Stimulated activated CD4-positive, alpha-beta T cell treated with anti-CD3 and anti-CD28 coated beads, TNF-alpha, amount 100 ng/mL, for 4 hours (primary cell): ENCODE measurements around the gene CTBS.
"Not testable (repeated sequence)": the region's sequence is repeated elsewhere in the genome, so short reads cannot be mapped to it uniquely, and the experiment has no call there.

Source experiments
- DNase-seq, 3 experiments: peaks; one replicate each; pipeline ENCODE4 v3.0.0-alpha.2; 2020; ENCODE audit warnings: low read depth in 3 of 3

CTBS gene

DNA sequence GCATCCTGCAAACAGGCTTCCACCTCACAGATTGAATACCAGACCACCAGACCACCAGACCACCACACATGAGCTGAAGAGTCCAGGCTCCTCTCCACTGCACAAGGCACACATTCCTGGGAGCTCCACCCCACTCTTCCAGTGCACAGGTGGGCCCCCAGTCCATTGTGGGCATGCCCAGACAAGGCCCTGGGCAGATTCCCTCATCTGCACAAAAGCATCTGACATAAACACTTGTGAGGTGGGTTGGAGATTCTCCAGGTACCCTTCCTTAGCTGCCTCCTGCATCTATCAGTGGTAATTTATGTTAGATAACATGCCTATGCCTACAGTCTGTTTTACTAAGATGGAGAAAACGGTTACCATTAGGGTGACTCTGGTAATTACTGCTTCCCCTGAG lies 11.6 kb upstream of the CTBS start:
- DNase-seq = no peak

DNA sequence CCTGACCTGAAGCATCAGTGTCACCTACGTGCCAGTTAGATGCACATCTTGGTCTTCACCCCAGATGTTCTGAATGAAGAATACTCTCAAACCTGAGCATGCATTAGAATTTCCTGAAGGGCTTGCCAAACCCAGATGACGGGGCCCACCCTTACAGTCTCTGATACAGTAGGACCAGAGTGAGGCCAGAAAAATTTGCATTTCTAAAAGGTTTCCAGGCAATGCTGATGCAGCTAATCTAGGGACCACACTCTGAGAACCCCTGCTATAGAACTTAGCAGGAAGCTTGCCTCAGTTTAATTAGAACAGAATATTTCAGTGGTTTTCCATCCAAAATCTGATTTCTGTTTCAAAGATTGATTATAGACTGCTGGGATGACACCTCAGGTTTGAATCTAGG lies 9.9 kb upstream of the CTBS start:
- DNase-seq = no peak

DNA sequence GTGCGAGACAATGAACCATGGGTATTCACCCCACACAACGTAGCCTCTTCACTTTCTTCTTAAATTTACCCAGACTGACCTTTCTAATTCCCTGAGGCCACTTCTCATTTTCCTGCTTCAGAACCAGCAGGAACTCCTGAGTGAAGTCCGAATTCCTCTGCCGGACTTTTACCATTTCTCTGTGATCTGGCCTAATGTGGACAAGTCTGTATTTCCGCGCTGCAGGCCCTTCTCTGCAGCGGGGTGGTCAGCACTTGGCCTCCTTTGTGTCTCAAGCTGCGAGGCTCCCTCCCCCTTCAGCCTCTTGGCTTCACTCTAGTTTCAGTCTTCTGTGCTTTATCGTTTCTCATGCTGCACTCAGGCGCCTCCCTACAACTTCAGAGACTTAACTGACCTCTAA lies 9.4 kb upstream of the CTBS start:
- no peak for DNase-seq

DNA sequence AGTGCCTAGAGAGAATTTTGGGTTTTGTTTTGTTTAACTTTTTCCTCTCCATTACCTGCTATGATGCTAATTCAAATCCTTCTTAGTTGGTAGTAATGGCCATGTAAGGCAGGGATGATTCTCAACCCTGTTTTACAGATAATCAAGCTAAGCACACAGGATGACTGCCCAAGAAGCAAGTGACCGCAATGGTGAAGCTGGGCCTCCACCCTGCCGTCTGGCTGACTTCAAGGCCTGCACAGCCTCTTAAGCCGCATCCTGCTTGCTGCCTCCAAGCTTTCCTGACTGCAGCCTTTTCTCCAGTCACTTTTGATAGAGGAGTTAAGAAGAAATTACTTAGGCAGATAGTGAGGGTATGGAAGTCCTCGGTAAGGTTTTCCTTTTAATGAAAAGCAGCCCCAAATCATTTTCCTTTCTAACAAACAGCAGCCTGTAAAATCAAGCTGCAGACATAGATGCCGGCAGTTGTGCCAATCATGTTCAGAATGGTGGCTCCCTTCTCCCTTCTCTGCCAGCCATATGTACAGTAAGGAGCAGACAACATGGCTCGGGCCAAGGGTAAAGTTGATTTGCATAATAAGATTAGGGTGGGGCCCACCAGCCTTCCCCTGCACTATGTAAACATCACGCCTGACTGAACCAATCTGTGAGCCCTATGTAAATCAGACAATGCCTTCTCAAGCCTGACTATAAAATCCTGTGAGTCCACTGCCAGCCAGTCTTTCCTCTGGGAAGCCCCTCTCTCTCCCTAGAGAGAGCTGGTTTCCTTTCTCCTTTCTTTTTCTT lies 8.8 kb upstream of the CTBS start:
- no peak for DNase-seq

DNA sequence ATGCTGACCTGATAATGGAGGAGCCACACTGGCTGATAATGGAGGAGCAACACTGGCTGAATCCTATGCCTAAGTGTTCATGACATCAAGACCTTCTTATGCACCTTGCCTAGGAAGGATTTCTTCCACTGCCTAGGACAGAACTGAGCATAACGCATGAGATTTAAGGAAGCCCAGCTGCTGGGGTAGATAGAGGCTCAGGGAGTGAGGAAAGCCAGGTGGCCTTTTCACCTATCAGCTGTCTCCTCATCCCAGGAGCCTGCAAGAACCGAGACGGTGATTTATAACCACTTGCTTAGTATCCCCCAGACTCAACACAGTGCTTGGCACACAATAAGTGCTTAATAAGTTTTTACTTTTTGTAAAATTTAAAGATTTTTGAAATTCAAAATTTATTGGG lies 7.4 kb upstream of the CTBS start:
- DNase-seq = no peak

DNA sequence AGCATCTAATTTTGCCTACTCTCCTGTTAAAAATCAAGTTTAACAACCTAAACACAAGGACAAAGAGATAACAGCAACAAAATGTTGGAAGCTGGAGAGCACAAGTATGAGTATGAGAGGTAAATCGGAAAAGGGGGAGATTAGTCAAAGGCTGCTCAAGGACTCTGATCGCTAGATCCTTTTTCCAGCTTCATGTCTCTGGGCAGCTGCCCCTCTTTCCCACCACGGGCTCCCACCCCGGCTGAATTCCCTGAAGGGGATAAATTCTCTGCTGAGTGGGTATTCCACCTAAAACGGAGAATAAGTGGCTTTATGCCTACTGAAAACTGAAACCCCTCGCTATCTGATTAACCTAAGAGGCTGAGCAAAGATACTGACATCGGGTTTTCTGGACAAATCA lies 696 bp upstream of the CTBS start:
- no peak for DNase-seq

DNA sequence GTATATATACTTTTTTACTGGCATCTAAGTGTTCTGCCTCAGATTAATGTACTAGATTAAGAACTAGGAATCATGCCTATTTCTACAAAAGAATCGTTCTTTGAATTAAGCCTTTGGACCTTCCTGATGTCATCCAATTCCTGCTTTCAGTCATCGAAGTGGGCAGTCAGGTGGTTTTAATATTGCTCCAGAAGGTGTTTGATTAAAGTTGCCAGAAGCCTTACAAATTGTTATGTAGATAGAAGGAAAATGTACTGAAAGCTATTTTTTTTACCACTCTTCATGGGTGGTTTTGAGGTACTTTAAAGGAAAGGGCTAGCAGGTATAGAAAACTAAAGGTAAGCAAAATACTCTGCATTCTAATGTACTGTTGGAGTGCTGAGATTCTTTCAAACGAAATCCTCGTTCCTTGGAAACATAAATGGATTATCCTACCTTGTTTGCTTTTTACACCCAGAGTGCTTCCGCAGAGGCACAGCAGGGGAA lies 716 bp downstream of the CTBS start:
- DNase-seq = no peak

DNA sequence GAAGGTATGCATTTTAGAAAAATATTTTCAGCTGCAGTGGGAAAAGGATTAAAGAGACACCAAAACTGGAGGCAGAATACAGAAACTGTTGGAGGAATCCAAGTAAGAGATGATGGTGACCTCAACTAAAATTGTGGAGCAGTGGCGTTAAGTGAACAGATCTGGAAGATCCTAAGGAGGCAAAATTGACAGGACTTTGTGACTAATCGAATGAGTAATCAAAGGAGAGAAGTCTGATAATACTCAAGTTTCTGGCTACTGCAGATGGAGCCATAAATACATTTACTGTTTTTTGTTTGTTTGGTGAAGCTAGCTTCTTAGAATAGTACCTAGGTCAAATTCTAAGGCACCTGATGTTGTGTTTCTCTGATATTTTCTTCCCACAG lies 3.1 kb downstream of the CTBS start:
- no peak for DNase-seq

DNA sequence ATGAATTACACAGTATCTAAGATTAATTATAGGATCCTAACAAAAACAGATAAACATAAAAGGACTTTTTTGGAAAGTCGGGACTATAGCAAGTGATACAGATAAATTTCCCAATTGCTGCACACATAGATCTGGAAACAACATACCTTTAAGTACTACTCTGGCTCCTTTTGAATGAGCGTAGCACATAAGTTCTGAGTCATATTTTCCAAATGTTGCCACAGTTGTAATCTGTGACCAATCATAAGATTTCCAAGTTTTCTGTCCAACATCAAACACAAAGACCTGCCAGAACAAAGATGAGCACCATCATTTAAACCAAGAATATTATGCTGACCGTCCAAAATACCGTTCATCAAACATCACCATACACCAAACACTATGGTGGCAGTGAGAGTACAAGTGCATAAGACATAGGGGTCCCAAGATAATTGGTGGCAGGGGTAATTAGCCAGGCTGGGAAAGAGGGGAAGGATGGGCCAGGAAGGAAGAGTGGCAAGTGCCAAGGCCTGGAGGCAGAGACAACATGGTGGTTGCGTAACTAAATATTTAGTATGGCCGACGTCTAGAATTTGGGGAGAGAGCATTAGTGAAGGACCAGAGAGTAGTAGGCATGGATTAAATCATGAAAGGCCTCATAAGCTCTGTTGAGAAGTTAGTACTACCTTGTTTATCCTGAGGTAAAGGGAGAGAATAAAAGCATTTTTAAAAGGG lies 3.6 kb downstream of the CTBS start:
- no peak for DNase-seq

DNA sequence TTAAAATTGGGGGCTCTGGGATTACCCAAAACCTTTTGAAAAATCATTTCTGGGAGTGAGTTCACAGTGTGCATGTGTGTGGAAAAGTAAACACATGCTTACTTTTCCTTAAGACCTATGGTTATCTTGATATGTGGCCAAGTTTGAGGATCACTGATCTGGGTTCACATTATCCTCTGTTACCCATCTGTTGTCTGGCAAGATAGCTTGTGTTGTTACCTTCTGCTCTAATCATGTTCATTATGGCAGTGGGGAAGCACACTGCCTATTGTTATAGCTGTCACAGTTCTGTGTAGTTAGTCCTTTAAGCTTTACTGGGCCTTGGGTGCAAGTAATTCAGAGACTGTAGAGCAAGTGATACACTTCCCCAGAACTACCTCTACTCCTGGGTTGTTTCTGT lies 5.0 kb downstream of the CTBS start:
- no peak for DNase-seq

DNA sequence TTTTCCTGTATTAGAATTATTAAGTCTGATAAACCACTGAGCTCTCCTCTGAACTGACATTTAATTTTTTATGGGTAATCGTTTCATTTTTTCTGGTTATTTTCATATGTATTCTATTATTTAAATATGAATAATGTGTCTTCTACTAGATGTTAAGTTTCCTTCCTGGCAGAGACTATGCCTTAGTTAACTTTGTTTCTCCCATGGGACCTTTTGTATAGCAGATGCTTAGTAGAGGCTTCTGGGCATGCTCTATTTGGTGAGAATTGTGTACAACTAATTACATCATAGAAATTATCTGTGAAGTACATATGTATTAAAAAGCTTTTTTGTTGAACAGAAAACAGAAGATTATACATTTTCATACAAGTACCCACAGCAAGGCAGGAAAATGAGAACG lies 23.4 kb downstream of the CTBS start:
- no peak for DNase-seq

DNA sequence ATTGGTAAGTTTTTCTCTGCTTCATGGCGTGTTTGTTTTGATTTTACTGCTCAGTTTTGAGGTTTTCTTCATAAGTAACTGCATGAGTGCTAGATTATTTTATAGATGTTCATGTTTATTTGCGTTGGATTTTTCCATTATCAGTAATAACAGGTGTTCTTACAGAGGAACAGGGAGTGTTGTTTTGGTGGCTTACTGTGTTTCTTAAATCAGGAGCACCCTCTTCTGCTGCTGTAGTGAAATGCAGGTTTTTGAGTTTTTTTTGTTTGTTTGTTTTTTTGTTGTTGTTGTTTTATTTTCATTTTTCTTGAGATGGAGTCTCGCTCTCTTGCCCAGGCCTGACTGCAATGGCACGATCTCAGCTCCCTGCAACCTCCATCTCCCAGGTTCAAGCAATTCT lies 32.6 kb downstream of the CTBS start:
- no peak for DNase-seq

DNA sequence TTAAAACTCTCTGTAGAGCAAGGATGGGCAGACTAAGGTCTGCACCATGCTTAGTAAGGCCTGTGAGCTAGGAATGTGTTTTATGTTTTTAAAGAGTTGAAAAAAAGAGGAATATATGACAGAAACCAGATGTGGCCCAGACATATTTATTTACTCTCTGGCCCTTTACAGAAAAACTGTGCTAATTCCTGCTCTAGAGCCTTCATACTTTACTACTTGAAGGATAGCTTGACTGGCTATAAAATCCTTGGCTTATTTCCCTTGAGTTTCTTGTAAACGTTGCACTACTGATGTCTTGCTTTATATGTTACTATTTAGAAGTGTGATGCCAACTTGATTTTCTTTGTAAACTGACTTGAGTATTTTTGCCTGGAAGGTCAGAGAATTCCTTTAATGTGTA lies 33.5 kb downstream of the CTBS start:
- no peak for DNase-seq

DNA sequence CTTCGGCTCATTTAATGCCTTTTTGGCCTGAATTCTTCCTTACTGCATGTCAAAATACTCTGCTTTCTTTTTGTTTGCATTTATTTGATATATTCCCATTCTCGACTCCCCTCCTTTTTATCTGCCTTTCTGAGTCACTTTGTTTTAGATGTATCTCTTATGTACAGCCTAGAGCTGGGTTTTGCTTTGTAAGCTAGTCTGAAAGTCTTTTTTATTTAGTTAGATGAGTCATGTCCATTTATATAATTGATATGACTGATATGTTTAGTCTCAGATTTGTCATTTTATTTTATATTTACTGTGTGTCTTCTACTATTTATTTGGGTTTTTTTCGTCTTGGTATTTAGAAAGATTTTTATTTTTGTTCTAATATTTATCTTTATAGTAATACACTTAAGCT lies 34.3 kb downstream of the CTBS start:
- no peak for DNase-seq

DNA sequence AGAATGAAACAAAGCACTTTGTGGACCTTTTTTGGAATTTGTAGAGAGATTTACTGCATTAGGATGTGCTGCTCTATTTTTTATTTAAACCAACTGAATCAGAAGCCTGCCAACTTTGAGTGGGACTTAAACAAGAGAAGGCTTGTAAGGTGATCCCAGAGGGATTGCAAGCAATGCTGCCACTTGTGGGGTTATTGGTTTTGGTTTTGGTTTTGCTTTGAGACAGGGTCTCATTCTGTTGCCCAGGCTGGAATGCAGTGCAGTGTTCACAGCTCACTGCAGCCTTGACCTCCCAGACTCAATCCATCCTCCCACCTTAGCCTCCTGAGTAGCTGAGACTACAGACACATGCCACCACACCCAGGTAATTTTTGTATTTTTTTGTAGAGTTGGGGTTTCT lies 35.6 kb downstream of the CTBS start:
- DNase-seq = no peak

DNA sequence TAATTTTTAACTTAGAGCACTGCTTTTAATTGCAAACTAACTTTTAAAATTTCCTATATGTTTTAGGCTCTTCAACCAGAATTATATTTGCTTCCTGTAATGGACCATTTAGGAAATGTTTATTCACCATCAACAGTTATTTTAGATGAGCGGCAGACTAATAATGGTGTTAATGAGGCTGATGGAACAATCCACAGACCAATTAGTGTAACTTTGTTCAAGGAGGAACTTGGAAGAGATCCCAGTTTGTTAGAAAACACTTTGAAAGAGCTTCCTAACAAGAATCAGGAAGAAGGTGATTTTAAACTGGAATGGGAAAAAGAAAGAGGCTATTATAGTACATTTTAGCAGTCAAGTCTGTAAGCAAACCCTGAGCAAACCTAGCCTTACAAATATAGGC lies 48.5 kb downstream of the CTBS start:
- no peak for DNase-seq

DNA sequence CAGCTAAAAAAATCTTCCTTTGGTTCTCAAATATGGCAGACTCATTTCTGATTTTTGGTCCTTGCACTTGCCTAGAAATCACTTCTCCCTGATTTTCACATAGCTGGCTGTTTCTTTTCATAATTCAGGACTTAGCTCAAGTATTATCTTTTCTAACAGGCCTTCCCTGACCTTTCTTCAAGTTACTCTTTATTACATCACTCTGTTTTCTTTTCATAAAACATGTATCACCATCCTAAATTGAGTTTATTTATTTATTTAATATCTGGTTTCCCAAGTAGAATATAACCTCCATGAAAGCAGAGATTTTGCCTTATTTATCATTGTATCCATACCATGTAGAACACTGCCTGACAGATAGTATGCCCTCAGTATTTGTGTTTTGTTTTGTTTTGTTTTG lies 49.6 kb downstream of the CTBS start:
- no peak for DNase-seq

DNA sequence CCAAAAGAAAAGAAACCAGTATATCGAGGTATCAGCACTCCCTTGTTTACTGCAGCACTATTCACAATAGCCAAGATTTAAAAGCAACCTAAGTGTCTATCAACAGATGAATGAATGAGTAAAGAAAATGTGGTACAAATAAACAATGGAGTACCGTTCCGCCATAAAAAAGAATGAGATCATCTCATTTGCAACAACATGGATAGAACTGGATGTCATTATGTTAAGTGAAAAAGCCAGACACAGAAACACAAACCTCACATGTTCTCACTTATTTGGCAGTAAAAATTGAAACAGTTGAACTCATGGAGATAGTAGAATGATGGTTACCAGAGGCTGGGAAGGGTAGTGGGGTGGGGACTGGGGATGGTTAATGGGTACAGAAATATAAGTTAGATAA lies 63.6 kb downstream of the CTBS start:
- no peak for DNase-seq

DNA sequence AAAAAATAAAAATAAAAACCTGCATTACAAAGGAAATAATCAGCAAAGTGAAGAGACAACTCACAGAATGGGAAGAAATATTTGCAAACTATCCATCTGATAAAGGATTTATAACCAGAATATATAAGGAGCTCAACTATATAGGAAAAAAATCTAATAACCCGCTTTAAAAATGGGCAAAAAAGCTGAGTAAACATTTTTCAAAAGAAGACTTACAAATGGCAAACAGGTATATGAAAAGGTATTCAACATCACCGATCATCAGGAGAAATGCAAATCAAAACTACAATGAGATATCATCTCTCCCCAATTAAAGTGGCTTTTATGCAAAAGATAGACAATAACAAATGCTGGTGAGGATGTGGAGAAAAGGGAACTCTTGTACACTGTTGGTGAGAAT lies 64.1 kb downstream of the CTBS start:
- no peak for DNase-seq

DNA sequence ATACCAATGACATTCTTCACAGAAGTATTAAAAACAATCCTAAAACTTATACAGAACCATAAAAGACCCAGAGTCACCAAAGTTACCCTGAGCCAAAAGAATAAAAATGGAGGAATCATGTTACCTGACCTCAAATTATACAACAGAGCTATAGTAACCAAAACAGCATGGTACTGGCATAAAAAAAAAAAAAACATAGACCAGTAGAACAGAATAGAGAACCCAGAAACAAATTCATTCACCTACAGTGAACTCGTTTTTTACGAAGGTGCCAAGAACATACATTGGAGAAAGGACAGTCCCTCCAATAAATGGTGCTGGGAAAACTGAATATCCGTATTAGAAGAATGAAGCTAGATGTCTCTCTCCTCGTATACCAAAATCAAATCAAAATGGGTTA lies 65.2 kb downstream of the CTBS start:
- DNase-seq = no peak

DNA sequence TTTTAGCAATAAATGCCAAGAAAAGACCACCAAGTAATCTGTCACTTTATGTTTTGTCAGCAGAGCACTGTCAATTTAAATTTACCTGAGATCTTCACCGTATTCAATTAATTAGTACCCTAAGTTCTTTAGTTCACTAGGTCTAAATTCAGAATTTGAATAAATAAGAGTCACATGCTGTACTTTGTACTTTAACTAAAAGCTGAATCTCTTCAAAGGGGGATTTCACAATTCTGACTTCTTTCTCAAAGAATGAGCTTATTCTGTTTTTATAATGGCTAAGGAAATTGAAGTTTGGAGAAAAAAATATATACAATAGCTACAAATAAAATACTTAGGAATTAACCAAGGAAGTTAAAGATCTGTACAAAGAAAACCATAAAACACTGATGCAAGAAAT lies 65.7 kb downstream of the CTBS start:
- DNase-seq = no peak

DNA sequence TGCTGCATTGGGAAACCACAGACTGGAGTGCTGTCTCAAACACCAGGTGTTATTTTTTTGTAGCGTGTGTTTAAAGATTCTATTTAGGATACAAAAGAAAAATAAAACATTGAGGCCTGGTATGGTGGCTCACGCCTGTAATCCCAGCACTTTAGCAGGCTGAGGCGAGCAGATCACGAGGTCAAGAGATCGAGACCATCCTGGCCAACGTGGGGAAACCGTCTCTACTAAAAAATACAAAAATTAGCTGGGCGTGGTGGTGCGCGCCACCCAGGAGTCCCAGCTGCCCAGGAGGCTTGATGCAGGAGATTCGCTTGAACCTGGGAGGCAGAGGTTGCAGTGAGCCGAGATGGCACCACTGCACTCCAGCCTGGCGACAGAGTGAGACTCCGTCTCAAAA lies 66.4 kb downstream of the CTBS start:
- not testable (repeated sequence) for DNase-seq

DNA sequence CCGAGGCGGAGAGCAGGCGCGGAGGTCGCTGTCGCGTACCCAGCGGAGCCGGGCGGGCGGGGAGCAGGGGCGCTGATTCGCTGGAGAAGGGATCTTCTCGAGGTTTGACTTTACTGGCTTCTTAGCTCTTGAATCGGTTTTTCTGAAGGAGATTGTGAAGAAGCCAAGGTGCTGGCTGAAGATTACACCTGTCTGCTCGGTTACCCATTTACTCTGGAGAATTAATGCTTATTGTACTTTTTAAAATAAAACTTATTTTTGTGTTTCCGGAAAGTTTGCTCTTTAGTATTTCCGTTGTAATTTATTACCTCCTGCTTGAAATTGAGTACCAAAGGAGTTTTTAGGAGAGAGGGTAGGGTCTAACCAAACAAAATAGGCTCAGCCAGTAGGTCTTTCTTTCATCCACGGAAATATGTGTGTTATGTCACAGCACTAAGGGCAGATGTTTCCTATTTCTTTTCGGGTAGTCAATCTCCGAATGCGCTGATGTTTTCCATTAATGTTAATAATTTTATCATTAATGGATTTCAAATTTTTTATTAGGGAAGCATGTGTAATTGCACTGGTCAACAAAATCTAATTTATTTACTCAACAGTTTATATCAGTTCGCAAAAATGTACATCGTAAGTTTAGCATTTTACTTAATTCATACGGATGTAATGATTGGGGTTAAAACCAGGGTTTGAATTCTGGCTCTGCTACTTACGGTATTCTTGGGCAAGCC lies 67.3 kb downstream of the CTBS start:
- no peak for DNase-seq
